ENCODE data around the gene PNPO.

Gene PNPO

GRCh38 chr17:47949946-47950345 is 8.6 kb downstream of the PNPO start:
- DNase-seq (ENCODE audit: low read depth): no peak

GRCh38 chr17:47950448-47950847 is 9.1 kb downstream of the PNPO start:
- DNase-seq (ENCODE audit: low read depth): no peak

- DNase-seq (ENCODE audit: low read depth): no peak
These were observed 11.0 kb downstream of the PNPO start for GRCh38 chr17:47952171-47953021.

GRCh38 chr17:47953909-47954308 is 12.5 kb downstream of the PNPO start:
- no peak for DNase-seq (ENCODE audit: low read depth)

- no peak for DNase-seq (ENCODE audit: low read depth)
These were observed 14.4 kb downstream of the PNPO start for GRCh38 chr17:47955497-47956461.

GRCh38 chr17:47956791-47957590 is 15.6 kb downstream of the PNPO start:
- DNase-seq (ENCODE audit: low read depth): no peak

- no peak for DNase-seq (ENCODE audit: low read depth)
These were observed 16.5 kb downstream of the PNPO start, which contains the start of gene PRR15L for GRCh38 chr17:47957591-47958490. PRR15L (minus strand) TSS chr17:47957883; CDS start chr17:47953234, 4,649 bp downstream.

- no peak for DNase-seq (ENCODE audit: low read depth)
These were observed 18.7 kb downstream of the PNPO start for GRCh38 chr17:47959825-47960655.

- DNase-seq (ENCODE audit: low read depth): no peak
These were observed 20.0 kb downstream of the PNPO start for GRCh38 chr17:47961406-47961805.

- DNase-seq (ENCODE audit: low read depth): no peak
These were observed 21.5 kb downstream of the PNPO start for GRCh38 chr17:47962901-47963300.

GRCh38 chr17:47964856-47965255 is 23.5 kb downstream of the PNPO start:
- DNase-seq (ENCODE audit: low read depth): no peak

GRCh38 chr17:47966079-47966519 is 24.7 kb downstream of the PNPO start:
- no peak for DNase-seq (ENCODE audit: low read depth)

GRCh38 chr17:47967607-47968252 is 26.4 kb downstream of the PNPO start:
- no peak for DNase-seq (ENCODE audit: low read depth)

GRCh38 chr17:47968836-47969235 is 27.5 kb downstream of the PNPO start:
- DNase-seq (ENCODE audit: low read depth): no peak

GRCh38 chr17:47969930-47970724 is 28.8 kb downstream of the PNPO start:
- DNase-seq (ENCODE audit: low read depth): no peak

- DNase-seq (ENCODE audit: low read depth): peak; percentile 99
These were observed 29.5 kb downstream of the PNPO start, which contains the start of gene CDK5RAP3 for GRCh38 chr17:47970725-47971499. CDK5RAP3 (plus strand) TSS chr17:47971113; CDS start chr17:47971147, 34 bp downstream.

- no peak for DNase-seq (ENCODE audit: low read depth)
These were observed 32.2 kb downstream of the PNPO start for GRCh38 chr17:47973541-47973940.

All from activated T-helper 9 cell treated with anti-CD3 and anti-CD28 coated beads, Interleukin-2, amount 50 U/mL, for 16 hours (primary cell).